Measurements from ENCODE around the gene AMMECR1.
"Not testable (repeated sequence)": the region's sequence is repeated elsewhere in the genome, so short reads cannot be mapped to it uniquely, and the experiment has no call there.

AMMECR1 gene

DNA sequence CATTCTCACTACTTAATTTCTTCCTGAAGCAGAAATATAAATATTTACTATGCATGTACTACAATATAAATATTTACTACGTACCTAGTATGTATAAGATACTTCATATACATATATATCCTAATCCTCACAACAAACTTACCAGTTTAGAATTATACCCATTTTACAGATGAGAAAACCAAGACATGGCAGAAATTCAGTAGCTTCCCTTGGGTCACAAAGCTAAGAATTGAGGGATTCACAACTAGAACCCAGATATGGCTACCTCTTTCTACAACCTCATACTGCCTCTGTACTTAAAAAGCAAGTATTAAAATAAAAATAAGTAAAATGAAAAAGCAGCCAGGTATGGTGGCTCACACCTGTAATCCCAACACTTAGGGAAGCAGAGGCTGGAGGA is 65.9 kb downstream of the AMMECR1 start:
- DNase-seq, result no peak

DNA sequence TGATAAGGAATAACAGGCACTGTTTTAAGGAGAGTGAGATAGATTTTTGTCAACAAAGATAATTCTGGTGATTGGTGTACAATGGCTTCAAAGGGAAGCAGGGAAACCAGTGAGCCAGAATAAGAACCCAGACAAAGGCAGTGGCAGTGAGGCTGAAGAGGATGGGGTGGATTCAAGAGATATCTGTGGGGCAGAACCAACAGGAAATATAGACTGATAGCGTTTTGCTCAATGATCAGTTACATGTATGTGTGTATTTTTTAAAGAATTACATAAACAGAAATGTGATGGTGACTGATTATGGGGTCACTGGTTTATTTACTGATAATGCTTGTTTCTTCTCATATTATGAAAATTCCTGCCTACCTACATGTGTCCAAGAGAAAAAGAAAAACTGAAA is 66.4 kb downstream of the AMMECR1 start:
- no peak for DNase-seq

DNA sequence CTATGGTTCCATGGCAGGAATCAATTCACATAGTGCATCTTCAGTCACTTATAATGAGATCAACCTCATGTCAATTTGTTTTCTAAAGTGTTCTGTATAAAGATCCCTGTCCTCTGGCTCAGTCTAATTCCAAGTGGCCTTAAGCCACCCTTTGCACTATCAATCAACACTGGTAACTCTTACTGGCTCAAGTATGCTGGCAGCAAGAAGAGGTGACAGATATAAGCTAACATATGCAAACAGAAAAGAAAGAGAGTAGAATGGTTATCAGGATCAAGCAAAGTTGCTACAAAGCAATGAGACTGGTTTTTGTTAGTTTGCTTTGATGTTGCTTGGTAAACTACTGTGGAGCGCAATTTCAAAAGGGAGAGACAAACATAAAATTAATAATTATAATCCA is 67.0 kb downstream of the AMMECR1 start:
- DNase-seq, result no peak

DNA sequence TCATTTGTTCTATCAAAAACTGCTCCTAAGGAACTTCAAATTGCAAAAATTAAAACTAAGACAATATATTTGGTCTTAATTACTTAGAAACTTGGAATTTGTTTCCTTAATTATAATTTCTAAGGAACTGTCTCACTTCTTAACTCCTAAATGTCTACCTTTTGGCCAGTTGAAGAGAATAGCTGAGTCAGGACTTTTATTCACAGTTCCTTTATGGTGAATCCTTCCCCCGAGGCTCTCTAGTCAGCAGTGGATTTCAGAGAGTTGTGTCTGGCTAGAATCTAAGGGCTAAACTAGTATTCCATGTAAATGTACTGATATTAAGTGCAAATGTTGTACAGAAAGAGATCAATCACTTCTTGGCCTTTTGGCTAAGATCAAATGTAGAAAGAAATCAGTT is 69.3 kb downstream of the AMMECR1 start:
- DNase-seq, result no peak

DNA sequence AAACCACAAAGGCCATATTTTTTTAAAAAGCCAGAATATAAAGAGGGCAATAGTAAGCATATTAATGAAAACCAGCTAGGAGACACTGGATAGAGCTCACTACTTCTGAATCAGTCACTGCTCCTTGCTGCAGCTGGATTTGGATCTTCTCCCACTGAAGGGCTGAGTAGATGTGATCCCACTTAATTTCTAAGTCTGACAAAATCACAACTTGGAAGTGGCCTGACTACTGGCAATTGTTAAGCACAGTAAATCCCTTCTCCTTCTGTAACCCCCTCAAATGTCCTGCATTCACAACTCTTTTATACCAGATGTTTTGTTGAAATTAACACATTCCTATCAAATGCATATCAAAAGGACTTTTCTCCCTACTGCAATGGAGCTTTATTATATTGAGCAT is 72.9 kb downstream of the AMMECR1 start:
- DNase-seq, result no peak

DNA sequence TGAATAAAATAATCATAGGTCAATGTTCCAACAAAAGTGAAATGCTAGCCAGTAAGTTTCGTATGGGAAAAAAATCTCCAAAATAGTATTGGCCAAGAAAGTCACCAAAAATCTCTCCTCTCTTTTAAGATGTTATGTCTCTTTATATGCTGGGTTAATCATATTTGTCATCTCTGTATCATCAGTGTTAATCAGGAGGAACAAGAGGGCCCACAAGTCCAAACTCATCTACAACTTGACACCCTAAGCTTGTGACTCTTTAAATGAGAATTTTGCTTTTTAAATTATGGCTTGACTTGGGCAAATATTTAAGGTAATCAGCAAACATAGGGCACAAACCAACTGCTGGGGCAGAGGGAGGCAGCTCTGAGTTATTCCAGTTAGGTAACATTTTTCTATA is 75.5 kb downstream of the AMMECR1 start:
- DNase-seq, result no peak

DNA sequence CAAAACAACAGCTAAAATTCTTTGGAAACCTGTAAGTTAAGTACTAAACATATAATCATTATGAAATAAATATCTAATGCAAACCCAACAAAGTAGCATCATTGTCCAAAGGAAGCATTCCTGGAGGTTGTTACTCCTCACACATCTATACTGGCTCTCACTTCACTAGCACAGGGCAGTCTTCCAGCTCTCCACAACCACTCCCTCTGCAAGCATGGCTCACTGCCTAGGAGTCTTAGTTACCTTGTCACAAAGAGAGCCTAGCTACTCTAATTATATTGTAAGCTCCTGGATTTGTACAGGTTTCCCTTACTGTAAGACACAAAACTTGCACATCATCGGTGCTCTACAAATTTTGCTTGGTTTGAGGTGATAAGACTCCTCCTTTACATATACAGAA is 76.1 kb downstream of the AMMECR1 start:
- DNase-seq, result no peak

DNA sequence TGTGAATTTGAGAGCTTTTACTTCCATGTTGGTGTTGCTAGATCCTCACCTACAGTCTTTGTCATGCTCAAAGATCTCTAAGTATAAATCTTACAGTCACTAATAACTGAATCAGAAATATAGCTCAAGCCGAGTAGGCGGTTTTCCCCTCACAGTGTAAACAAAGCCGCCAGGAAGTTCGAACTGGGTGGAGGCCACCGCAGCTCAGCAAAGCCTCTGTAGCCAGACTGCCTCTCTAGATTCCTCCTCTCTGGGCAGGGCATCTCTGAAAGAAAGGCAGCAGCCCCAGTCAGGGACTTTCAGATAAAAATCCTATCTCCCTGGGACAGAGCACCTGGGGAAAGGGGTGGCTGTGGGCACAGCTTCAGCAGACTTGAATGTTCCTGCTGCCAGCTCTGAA is 79.6 kb downstream of the AMMECR1 start:
- not testable (repeated sequence) for DNase-seq

DNA sequence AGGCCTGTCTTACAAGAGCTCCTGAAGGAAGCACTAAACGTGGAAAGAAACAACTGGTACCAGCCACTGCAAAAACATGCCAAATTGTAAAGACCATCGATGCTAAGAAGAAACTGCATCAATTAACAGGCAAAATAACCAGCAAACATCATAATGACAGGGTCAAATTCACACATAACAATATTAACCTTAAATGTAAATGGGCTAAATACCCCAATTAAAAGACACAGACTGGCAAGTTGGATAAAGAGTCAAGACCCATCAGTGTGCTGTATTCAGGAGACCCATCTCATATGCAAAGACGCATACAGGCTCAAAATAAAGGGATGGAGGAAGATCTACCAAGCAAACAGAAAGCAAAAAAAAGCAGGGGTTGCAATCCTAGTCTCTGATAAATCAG is 86.4 kb downstream of the AMMECR1 start:
- not testable (repeated sequence) for DNase-seq

DNA sequence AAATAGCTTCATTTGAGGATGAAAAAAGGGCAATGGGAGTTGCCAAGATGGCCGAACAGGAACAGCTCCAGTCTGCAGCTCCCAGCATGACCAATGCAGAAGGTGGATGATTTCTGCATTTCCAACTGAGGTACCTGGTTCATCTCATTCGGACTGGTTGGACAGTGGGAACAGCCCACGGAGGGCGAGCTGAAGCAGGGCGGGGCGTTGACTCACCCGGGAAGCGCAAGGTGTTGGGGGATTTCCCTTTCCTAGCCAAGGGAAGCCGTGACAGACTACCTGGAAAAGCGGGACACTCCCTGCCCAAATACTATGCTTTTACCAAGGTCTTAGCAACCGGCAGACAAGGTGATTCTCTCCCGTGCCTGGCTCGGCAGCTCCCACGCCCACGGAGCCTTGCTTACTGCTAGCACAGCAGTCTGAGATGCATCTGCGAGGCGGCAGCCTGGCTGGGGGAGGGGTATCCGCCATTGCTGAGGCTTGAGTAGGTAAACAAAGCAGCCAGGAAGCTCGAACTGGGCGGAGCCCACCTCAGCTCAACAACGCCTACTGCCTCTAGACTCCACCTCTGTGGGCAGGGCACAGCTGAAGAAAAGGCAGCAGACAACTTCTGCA is 88.3 kb downstream of the AMMECR1 start:
- not testable (repeated sequence) for DNase-seq

DNA sequence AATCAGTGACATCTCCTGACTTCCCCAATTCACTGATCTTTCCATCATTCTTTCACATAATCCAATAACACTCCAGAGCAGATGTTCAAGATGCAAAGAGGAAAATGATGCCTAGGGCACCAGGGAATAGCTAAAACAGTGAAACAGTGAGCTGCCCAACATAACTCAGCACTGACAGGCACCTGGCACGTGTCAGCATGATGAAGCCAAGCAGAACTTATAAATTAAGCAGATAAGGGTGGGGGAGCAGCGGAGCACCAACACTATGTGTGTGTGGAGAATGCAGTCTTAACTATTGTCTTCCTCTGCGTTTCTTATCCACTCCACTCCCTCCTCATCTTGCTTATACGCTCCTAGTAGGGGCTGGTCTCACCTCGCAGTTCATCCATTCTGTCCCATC is 89.4 kb downstream of the AMMECR1 start:
- DNase-seq, result no peak

DNA sequence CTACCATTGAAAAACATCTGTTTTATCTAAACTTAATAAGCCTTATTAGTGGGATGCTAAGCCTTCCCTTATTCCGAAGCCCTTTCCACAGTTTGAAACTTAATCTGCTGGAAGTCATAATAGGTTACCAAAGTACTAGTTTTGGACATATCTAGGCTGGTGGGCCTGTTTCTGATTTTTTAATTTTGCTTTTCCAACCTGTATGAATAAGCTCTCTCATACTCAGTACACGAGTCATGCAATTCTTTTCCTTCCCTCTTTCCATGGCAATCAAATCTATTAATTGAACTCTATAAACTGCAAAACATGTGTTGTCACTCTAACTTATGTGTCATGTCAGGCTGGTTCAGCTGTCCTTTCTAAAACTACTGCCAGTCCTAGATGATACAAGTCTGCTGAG is 91.0 kb downstream of the AMMECR1 start:
- DNase-seq, result no peak

DNA sequence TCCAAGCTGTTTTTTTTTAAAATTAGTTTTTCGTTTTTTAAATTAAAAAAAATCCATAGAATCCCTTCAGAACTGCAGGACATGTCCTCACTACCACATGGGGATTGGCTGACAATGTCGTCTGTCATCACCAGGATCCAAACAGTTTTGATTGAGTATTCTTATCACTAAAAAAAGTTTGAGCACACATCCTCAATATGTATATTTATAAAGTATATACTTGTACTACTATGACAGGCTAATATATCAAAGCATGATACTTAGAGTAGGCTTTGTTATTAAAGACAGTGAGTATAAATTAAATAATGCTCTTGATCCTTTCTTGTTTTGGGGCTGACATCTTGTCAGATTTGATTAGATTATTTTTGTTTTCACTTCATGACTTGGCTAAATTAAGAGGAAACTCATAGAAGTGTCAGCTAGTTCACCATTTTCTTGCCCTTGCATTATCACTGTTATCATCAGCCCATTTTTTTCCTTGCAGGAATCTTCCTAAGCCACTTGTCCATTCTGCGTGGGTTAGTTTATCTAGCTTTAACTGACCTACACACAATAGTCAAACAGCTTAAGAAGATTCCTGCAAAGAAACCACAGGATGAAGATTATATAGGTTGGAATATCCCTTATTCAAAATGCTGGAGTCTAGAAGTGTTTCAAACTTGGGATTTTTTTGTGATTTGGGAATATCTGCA is 92.8 kb downstream of the AMMECR1 start:
- no peak for DNase-seq

DNA sequence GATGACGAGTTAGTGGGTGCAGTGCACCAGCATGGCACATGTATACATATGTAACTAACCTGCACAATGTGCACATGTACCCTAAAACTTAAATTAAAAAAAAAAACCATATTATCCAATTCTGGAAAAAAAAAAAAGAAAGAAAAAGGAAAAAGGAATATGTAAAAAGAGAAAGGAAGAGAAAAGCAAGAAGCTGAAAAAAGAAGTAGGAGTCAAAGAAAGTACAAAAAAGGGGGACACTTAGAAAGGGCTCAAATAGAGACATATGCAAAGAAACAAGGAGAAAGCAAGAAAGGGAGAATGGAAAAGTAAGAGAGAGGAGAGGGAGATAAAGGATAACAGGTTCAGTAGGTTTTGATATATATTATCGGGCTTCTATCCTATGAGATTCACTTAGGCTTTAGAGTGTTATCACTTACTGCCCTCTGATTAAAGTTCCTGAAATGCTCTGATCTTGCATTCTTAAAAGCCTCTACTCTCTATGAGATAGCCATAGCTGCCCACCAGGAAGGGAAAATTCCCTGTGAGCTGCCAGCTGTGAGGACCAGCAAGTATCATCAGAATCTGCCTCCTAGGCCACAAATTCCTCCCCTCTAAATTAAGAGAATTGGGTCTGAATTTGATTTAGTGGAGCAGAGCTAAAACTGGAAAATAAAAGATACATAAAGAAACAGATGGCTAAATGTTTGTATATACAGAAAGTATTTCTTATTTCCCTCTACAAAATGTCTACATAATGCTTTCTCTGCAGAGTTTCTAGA is 95.2 kb downstream of the AMMECR1 start:
- no peak for DNase-seq

DNA sequence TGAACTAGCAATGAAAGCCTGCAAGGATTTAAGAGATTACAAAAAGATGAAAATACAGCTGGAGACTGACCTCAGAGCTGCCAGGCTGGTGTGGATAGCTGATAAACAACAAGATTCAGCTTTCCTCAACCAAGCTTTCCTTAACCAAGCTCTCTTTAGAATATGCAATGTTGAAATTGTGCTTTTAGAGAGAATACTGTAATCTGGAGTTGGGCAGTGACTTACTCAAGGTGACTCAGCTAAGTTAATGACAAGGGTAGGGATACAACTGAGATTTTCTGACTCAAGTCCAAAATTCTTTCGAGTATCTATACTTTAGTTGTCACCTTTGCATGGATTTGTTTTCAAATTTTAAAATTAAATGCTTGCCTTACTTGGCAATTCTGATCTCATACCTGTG is 98.0 kb downstream of the AMMECR1 start:
- DNase-seq, result no peak

DNA sequence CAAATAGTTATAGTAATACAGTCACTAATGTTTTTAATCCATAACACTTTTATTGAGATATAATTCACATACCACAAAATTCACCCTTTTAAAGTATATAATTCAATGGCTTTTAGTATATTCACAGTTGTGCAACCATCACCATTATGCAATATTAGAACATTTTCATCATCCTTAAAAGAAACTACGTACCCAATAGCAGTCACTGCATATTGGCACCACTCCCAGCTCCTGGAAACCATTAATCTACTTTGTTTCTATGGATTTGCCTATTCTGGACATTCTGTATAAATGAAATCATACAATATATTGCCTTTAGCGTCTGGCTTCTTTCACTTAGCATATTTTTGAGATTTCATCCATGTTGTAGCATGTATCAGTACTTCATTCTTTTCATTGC is 99.3 kb downstream of the AMMECR1 start:
- DNase-seq, result no peak

DNA sequence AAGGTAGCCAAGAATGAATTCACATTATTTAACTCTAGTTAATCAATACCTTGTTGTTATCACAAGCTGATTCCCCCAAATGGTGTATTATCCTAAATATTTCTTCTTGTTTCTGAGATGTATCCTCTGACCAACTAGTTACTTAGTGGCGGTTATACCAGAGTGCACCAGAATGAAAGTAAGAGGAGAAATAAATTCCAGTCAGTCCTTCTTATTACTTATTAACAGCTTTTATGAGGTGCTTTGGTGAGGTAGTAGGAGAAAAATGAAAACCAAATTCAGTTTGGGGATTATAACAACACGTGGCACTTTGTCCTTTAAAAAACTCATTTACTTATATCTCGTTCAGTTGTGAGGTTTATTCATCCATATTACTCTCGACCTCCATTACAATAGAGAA is 101.9 kb downstream of the AMMECR1 start:
- DNase-seq, result no peak

DNA sequence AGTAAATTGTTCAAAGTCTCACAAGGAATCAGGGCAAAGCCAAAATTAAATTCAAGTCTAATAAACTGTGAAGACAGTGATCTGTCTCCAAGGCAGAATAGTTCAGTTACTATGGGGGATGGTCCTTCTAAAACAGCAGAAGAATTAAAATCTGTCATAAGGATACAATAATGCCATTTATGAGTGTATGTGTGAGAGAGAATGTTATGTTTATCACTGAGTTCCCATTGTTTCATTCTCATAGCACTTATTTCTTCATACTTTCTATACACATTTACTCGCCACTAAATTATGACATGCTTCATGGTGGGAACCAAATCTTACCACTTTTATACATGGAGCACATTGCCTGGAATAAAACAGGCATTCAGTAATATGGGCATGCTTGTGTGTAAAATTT is 102.5 kb downstream of the AMMECR1 start:
- no peak for DNase-seq

DNA sequence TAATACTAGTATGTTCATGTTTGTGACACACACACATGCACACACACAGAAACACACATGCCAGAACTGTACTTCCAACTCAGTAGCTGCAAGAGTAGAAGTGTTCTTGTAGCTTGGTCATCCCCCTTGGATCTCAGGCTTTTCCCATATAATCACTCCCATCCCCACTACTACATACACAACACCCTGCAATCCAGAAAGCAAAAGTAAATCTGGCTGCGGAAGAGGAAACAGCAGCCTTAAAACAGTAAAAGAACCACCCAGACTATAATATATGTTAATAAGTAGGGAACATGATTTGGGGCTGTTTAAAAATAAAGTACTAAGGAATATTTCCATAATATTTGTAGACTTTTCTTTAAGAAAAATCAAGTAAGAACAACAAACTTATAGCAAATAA is 103.2 kb downstream of the AMMECR1 start:
- DNase-seq, result no peak

DNA sequence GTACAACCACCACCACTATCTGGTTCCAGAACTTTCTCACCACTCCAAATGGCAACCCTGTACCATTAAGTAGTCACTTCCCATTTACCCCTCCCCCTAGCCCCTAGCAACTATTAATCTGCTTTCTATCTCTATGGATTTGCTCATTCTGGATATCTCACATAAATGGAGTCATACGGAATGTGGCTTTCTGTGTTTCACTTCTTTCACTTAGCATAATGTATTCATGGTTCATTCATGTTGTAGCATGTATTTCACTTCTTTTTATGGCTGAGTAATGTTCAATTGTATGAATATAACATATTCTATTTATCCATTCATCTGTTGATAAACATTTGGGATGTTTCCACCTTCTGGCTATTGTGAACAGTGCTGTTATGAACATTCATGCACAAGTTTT is 104.7 kb downstream of the AMMECR1 start:
- DNase-seq, result no peak

DNA sequence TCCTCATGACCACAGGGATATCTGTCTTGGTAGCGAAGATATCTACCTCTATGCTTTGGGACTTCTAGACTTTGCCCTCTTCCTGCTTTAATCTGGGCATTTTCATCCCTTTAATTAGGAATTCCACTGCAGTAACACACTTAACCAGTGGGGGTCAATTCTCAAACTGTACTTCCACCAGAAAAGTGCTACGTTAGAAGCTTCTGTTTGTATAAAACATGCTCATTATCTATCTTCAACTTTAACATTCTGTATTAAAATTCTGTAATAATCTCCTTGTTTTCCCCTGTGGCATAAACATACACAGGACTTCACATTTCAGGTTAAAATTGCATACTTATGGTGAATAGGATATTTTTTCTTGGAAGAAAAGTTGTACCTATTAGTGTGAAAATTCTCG is 105.6 kb downstream of the AMMECR1 start:
- DNase-seq, result no peak

DNA sequence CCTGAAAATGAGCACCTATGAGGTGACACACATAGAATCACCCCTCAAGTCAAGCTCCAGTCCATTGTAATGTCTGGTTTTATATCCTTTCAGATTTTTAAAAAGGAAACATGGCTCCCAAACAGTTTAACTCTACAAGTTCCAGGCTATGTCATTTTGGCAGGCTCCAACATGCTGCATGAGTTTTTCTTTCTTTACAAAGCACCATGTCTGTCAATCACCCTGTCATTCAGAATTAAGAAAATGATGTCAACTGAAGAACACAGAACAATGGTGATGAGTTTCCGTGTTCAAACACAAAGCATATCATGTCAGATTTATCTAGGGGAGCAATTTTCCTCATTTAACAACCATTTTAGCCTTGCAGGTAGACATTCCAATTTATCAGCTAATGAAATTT is 106.5 kb downstream of the AMMECR1 start:
- no peak for DNase-seq

DNA sequence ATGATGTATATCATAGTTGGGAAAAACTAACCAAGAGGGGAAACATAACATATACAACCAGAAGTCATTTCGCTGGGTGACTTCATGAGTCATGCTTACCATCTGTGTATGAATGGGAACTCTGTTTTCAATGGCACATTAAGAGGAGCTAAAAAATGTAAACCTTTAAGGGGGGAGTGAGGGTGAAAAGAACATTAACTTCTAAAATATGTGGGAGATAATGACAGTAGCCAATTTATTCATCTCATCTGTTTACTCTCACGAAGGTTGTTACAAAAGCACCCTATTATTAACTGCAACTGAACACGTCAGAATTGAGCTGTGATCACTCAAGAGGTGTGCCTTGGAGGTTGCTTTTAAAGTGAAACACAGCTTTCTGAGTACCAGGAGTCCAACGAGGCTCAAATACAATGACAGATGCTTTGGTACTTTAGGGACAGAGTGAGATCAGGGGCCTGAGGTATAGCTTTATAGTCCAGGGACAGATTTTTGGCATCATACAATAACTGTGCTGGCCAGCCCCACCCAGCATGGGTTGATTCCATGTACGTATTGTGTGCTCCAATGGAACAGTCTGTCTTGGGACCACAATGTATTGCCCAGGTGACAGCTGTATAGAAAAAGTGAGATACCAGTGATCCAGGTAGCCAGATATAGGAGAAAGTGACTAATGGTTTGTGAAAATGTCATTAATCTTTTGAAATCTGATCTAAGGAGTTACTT is 107.3 kb downstream of the AMMECR1 start:
- no peak for DNase-seq

DNA sequence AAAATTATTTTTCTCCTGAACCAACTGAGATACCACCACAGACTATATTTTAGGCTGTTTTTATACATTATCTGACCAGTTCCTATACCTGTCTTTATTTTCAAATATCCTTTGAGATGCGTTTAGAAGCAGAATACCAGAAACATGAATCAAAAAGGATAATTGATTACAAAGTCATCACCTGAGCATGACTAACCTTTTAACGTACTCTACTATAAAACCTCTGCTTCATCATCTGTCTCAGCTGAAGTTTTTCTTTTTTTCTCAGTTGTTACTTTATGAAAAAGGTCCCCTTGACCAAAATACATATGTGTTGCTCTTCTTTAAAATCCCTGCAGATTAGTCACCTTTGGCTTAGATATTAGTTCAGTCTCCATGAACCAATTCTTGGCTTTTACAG is 109.8 kb downstream of the AMMECR1 start:
- no peak for DNase-seq

All from SIG-M5 (cell line).